KOPT-K1 (cell line): ENCODE data around the gene TEX261.

Experiments
- H3K27ac ChIP-seq: fragments of 200-600 bp; sonication (generic); 2 replicates; pipeline ENCODE4 v1.5.1; 2016; ENCODE audit warnings: antibody characterized with exemption, mild to moderate bottlenecking, low read depth, low read length; ENCODE audit not compliant: poor library complexity, severe bottlenecking
- H3K36me3 ChIP-seq: fragments of 200-600 bp; sonication (generic); 2 replicates; pipeline ENCODE4 v1.5.1; 2017; ENCODE audit warnings: antibody characterized with exemption, mild to moderate bottlenecking, low read length, moderate library complexity; ENCODE audit not compliant: insufficient read depth
- H3K9me3 ChIP-seq: fragments of 200-600 bp; sonication (generic); 2 replicates; pipeline ENCODE4 v1.5.1; 2017; ENCODE audit warnings: antibody characterized with exemption, low read length, mild to moderate bottlenecking; ENCODE audit not compliant: insufficient read depth, poor library complexity, severe bottlenecking

The TEX261 gene

DNA sequence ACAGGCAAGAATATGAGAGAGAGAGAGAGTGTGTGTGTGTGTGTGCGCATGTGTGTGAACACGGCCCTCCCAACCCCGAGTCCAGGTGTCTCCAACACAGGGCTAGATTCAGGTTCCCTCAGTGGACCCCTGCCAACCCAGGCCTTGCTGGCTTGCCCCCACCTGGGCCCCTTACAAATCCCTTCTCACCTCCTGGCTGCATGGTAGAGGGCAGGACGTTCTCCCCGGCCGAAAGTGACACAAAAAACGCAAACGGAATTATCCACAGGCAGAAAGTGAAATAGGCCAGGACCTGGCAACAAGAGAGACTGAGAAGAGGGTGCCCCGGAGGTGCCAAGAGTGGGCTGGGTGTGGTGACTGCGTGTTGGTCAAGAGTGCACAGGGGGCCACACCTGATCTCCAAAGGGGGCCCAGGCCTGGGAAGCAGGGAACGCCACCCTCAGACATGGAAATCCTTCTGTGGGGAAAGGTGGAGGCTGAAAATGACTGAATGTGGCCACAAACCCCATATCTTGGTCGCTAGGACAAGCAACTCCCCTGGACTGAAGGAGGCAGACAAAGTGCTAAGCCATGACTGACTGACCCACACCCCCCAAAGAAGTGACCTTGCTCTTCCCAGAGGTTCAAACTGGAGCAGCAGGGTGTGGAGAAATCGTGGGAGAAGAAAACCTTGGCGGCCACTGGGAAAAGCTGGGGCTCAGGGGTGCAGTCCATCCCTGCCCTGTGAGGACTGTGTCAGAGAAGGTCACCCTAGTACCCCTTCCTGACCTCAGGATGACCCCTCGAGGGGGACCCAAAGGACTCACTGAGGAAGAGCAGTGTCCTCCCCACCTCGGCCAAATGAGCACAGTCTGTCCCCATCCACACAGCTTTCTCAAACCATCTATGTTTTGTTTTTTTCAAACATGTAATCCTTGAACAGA lies 5.7 kb downstream of the TEX261 start:
- no peaks in the 10 kb centered on the region for H3K9me3 ChIP-seq
- no peak overlapping the region for H3K27ac ChIP-seq
- H3K36me3 ChIP-seq = peaks cover 72% of the 10 kb centered on the region

DNA sequence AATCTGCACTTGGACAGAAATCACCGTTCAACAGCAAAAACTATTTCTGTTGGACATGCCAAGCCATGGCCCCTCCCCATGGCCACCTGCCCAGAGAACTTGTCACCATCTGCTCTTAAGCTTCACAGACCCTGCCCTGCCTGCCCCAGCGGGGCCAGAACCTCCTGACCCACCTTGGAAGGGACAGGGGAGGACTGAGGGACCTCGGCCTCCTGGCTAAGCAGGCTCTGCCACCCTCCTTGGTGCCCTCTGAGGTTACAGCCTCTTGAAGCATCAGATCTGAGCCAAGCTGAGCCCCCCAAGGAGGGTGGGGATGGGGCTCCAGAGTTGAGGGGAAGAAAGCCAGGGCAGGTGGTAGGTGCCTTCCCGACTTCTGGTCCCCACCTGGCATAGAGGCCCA lies 6.5 kb downstream of the TEX261 start:
- H3K27ac ChIP-seq = no peak overlapping the region
- peaks cover 72% of the 10 kb centered on the region for H3K36me3 ChIP-seq

DNA sequence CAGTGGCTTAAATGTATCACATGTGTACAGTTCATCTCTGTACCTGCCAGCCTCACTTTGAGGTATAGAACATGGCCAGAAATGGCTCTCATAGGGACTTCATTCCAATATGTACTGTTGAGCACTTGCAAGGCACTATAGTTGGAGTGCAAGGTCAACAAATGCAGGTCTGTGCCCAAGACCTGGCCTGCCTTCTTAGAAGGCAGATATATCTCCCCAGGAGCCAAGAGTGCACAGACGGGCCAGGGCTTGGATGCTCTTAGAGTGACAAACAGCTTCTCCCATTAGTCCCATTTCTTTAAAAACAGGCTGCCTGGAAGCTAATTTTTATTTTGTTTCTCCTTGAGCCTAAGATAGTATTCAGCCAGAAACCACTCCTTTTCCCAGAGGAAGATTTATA lies 7.3 kb downstream of the TEX261 start:
- Histone ChIP-seq H3K27ac (no peak overlapping the region), H3K36me3 (peaks cover 72% of the 10 kb centered on the region), H3K9me3 (no peaks in the 10 kb centered on the region)

More for the DNA sequence above, 6.5 kb downstream of the TEX261 start:
- no peaks in the 10 kb centered on the region for H3K9me3 ChIP-seq

DNA sequence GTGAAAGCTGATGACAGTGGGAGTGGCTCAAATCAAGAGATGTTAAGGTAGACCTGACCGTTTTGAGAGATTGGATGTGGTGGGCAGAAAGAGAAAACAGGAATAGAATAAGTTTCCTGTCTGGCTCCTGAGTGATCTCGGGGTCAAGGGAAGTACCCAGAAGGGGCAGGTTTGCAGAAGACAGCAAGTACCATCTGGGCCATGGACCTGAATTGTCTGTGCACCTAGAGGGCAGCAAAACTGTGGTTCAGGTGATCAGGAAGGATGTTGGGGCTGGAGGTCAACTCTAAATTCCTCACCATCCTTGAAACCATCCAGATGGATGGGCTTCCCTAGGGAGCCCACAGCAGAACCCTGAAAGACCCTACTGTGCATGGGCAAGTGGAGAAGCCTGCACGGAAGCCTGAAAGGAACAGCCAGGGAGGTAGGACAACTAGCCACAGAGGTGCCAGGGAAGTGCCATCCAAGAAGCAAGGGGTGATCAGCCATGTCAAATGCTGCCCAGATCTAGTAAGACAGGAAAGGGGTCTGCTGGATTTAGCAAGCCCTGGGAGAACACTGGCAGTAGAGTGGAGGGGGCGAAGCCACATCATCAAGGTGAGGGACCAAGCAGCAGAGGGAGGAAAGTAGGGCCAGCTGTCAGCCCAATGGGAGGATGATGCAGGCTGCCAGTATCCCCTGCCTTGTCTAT lies 8.0 kb downstream of the TEX261 start:
- Histone ChIP-seq H3K9me3 (no peaks in the 10 kb centered on the region), H3K27ac (no peak overlapping the region), H3K36me3 (peaks cover 65% of the 10 kb centered on the region)

DNA sequence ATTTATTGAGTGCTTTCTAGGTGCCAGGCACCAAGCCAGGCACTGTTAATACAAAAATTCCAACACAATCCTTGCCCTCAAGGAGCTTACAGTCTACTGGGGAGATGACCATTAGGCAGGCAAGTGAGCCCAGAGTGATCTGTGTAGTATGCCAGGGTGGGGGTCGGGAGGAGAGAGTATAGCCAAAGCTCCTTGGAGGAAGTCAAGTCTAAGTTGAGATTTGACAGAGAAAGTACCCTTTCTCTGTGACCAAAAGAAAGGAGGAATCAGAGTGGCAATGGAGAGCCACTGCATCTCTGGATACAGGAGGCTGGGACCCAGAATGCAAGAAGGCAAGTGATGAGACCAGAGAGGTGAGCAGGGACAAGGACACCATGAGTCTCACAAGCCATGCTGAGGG lies 8.7 kb downstream of the TEX261 start:
- Histone ChIP-seq H3K27ac (no peak overlapping the region), H3K9me3 (no peaks in the 10 kb centered on the region), H3K36me3 (peaks cover 58% of the 10 kb centered on the region)

DNA sequence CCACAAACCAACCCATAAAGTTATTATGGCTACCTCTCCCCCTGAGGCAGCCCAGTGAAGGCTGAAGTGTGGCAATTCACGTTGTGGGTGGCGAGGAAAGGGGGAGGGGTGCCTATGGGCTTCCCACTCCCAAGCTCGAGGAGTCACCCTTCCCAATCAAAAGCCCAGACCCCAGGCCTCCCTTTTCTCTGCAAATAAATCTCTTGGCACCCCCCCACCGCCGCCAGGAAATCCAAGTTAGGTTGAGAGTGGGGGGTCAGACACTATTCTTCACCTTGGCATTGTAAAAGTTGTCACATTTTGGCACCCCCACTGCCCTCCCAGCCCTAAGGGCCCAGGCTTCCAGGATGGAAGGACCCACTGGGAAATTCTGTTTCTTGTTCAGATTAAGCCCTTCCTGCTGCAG lies 9.4 kb downstream of the TEX261 start:
- Histone ChIP-seq H3K36me3 (peaks cover 51% of the 10 kb centered on the region), H3K9me3 (no peaks in the 10 kb centered on the region), H3K27ac (no peak overlapping the region)

DNA sequence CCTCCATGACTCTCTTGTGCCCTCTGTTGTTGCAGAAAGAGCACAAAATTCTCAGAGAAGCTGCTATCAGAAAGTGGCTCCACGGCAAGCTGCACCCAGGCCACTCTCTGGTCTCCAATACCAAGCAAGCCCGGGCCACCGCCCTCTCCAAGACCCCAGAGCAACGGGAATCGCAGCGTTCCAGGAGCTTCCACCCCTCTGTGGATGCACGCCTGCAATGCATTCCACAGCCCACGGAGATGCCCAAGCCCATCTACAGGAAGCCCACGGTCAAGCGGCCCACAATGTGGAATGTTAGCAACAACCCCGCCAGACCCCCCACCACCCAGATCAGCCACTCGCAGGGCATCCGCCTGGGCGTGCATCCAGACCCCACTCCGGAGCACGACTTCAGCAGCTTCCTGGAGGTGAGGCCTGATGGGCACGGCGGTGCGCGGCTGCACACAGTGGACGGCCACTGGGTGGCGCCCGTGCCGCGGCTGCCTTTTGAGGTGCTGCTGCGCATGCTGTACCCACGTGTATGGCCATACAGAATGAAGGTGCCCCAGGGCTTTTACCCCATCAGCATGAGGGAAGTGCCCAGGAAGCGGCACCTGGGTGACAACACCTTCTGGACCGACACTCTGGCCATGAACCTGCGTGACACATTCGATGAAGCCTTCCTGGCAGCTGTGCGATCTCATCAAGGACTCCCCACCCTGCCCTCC lies 9.9 kb downstream of the TEX261 start:
- Histone ChIP-seq H3K36me3 (peaks cover 46% of the 10 kb centered on the region), H3K27ac (no peak overlapping the region)

DNA sequence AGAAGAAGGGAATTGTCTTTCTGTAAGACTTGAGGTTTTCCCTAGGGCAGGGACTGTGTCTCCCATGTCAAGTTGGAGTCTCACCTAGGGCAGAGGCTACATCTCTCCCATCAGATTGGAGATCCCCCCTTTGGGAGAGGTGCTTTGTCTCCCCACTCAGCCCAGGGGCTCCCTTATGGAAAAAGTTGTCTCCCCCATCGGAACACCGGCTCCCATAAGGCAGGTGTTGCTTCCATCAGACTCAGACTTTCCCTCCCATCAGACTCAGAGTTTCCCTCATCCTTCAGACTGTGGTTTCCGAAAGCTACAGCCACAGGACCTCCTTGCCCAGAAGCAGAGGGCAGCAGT lies 10.5 kb downstream of the TEX261 start:
- Histone ChIP-seq H3K9me3 (no peaks in the 10 kb centered on the region), H3K36me3 (peaks cover 40% of the 10 kb centered on the region), H3K27ac (no peak overlapping the region)

More for the DNA sequence above, 9.9 kb downstream of the TEX261 start:
- no peaks in the 10 kb centered on the region for H3K9me3 ChIP-seq

DNA sequence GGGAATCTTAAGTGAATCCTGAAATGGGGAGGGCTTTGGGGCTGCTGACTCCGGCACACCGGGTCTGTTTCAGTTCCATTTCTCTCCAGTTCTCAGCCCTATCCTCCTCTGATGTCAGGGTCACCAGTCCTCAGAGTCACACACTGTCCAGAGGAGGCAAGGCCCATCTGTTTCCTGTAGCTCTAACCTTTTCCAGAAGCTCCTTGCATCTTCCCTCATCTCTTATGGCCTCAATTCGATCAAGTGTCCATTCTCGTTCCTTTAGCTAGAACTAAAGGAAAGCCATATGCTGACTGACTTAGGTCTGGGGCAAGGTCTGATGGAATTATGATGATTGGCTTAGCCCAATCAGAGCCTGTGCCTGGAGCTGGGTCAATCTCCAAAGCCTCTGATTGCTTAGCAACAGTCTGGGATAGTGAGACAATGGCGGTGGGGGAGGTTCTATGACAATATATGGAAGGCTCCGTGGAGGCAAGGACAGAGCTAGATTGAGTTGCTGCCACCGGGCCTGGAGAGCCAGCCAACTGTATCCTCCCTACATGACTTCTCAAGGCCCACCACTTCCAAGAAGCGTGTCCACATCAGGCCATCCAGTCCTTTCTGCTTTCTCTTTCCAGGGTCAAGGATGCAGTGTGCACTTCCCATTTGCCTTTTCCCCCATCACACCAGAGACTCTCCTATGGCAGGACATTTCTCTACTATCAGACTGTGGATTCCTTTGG lies 11.0 kb downstream of the TEX261 start:
- peaks cover 35% of the 10 kb centered on the region for H3K36me3 ChIP-seq

DNA sequence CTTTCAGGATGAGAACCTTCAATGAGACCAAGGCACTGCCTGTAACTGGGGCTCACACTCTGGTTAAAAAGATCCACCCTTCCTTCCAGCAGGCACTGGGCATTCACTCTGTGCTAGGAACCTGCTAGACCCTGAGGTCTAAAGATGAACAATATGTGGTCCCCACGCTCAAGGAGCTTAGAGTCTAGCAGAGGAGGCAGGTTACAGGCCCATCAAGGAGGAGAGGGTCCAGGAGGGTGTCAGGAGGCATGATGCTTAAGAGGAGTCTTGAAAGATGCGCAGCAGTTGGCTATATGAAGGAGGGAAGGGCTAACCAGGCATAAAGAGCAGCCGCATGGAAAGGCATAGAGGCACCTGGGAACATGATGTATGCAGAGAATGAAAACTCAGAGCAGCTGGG lies 11.7 kb downstream of the TEX261 start:
- peaks cover 28% of the 10 kb centered on the region for H3K36me3 ChIP-seq
- H3K27ac ChIP-seq = no peak overlapping the region
- no peaks in the 10 kb centered on the region for H3K9me3 ChIP-seq

More for the DNA sequence above, 11.0 kb downstream of the TEX261 start:
- Histone ChIP-seq H3K9me3 (no peaks in the 10 kb centered on the region), H3K27ac (no peak overlapping the region)

DNA sequence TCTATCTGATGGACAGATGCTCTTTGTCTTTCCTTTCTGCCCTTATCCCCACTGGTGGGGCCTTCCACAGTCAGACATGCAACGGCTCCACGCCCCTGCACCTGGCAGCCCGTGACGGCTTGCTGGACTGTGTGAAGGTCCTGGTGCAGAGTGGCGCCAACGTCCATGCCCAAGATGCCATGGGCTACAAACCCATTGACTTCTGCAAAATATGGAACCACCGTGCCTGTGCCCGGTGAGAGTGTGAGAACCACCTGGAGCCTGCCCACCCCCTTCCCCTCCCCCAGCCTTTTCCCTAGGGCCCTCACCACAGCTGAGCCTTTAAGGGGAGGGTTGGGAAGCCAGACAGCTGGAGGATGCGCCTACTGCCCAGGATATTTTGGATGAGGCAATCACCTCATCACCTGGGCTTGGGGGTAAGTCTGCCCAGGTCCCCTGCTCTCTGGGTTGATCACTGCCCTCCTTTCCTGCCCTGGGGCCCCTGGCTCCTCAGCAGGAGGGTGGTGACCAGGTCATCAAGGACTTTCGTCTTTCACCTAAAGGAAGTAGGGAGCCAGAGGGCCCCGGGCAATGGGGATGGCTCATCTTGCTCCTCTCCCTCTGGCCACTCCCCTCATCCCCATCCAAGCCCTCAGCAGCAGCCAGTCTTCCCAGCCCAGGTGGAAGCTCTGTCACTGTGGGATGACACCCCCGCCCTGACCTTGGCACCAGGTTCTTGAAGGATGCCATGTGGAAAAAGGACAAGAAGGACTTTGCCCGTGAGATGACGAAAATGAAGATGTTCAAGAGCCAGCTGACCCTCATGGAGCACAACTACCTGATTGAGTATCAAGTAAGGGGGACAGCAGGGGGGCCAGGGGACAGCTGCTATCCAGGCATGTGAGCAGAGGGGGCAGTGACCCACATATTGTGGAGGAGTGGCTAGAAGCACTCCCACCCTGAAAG lies 12.5 kb downstream of the TEX261 start:
- H3K9me3 ChIP-seq = no peaks in the 10 kb centered on the region
- peaks cover 20% of the 10 kb centered on the region for H3K36me3 ChIP-seq
- H3K27ac ChIP-seq = no peak overlapping the region

DNA sequence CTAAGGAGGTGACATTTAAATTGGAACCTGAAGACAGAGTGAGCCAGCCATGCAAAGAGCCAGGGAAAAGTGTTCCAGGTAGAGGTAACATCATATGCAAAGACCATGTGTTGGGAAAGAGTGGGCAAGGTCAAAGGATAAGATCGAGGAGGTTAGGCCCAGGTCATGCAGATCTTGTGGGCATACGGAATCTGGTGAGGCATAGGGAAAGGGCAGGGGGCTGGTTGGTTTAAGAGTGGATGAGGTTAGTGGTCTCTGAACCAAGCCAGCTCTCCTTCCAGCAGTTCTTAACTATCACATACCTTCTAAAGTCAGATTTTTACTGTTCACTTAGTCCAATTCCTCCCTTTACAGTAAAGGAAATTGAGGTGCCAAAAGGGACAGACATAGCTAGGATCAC lies 13.3 kb downstream of the TEX261 start:
- H3K9me3 ChIP-seq = no peaks in the 10 kb centered on the region
- H3K27ac ChIP-seq = no peak overlapping the region
- H3K36me3 ChIP-seq = peaks cover 13% of the 10 kb centered on the region

DNA sequence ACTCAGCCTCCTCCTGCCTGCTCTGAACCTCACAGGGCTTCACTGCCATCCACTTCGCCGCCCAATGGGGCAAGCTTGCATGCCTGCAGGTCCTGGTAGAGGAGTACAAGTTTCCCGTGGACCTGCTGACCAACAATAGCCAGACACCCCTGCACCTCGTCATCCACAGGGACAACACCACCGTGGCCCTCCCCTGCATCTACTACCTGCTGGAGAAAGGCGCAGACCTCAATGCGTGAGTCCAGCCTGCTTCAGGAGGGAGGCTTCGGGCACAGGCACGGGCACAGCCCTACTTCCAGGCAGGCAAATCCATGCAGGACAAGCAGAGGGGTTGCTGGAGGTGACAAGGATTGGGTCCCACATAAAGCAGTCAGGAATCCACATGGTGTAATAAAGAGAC lies 15.0 kb downstream of the TEX261 start:
- no peaks in the 10 kb centered on the region; the same call in 1 of the 2 replicates for H3K36me3 ChIP-seq
- H3K27ac ChIP-seq = no peak overlapping the region
- no peaks in the 10 kb centered on the region for H3K9me3 ChIP-seq

DNA sequence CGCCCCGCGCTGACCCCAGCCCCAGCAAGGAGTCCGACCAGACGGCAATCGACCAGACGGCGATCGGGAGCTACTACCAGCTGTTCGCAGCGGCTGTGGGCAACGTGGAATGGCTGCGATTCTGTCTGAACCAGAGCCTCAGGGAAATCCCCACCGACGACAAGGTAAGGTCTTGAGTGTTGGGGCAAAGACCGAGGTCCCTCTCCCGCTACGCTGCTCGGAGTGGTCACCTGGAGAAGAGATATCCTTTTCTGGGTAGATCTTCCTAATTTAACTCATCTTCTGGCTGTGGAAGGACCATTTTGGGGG lies 15.5 kb downstream of the TEX261 start:
- H3K9me3 ChIP-seq = no peaks in the 10 kb centered on the region
- no peaks in the 10 kb centered on the region; the same call in 1 of the 2 replicates for H3K36me3 ChIP-seq
- H3K27ac ChIP-seq = no peak overlapping the region
